Right lobe of liver (tissue), 6 donors: ENCODE measurements around the gene PIM3. TPM values are rescaled to one million over a fixed set of nuclear protein-coding genes. Genes with fewer than 3 reads are reported as not detected.

Source experiments
- ATAC-seq, 4 donors: fragments of 200-7000 bp; cut with Tn5 transposase; one replicate each; pipeline ENCODE4 v1.9.1; 2020; ENCODE audit warnings: mild to moderate bottlenecking in 4 of 4, moderate library complexity in 4 of 4
- DNase-seq, 3 donors: peaks; one replicate each; pipeline ENCODE4 v3.0.0-alpha.2; 2020
- H3K27ac ChIP-seq, 3 donors: fragments of 200-600 bp; one replicate each; pipeline ENCODE4 v1.8.0; 2022
- H3K27me3 ChIP-seq, 2 donors: fragments of 200-600 bp; one replicate each; pipeline ENCODE4 v1.8.0; 2022
- H3K36me3 ChIP-seq, 4 donors: fragments of 200-600 bp; sonication (generic) in 1 of 4; one replicate each; pipeline versions ENCODE4 v1.5.1 to v1.8.0; 2017 to 2022; ENCODE audit warnings: control low read depth in 1 of 4
- H3K4me1 ChIP-seq, 4 donors: fragments of 200-600 bp; sonication (generic) in 1 of 4; one replicate each; pipeline versions ENCODE4 v1.5.1 to v1.8.0; 2017 to 2022; ENCODE audit warnings: control low read depth in 1 of 4
- H3K4me3 ChIP-seq, 3 donors: fragments of 200-600 bp; one replicate each; pipeline ENCODE4 v1.8.0; 2022
- H3K9me3 ChIP-seq, 4 donors: fragments of 200-600 bp; sonication (generic) in 1 of 4; one replicate each; pipeline versions ENCODE4 v1.5.1 to v1.8.0; 2017 to 2022; ENCODE audit warnings: control low read depth in 1 of 4
- POLR2A ChIP-seq: fragments of 450-650 bp; IDR thresholded peaks from one replicate; pipeline ENCODE4 v1.6.1; 2017; ENCODE audit warnings: antibody characterized with exemption, mild to moderate bottlenecking
- WGBS: methylation state at CpG from one replicate; pipeline ENCODE4 v1.1.6; 2018; ENCODE audit warnings: low coverage, low lambda C conversion rate; ENCODE audit not compliant: insufficient coverage; ENCODE audit errors: missing lambda C conversion rate; 5-methylcytosine and 5-hydroxymethylcytosine counted together
- intact Hi-C, 2 donors: fragments of 100-400 bp; cut with DNase I; formaldehyde crosslinking; loops; one replicate each; pipeline versions ENCODE4 v1.11.2 to v1.14.1; 2022
- total RNA-seq, 6 experiments: library from RNA; depleted of rRNA in 2 of 6; stranded (reverse); fragments of >200 nt in 2 of 6; fragmentation: NEBNext Ultra II Directional in 3 of 6; extraction: Animal tissue kit (Norgen Biotek cat#: 25700) in 3 of 6; gene quantifications; one replicate each; pipeline versions ENCODE4 v1.1.0 to v1.2.4, GENCODE V29; 2016 to 2023
- TF ChIP-seq, protein P1 (sequence below), 4 donors: fragments of 200-600 bp in 3 of 4; fragments of 450-650 bp in 1 of 4; IDR thresholded peaks; one replicate each; pipeline versions ENCODE4 v1.5.1 to v1.8.0; 2016 to 2022; ENCODE audit warnings: antibody characterized with exemption in 4 of 4, mild to moderate bottlenecking in 2 of 4
- donor health status: DM: no; HTN: yes; CAD: no.
- donor health status: DM: no; HTN: no; CAD: no.
- donor health status: DM: no; HTN: no; CAD: no.
- donor health status: DM: no; HTN: yes; CAD: no.
- donor health status: DM: no; HTN: yes; CAD: no.

PIM3 gene
- total RNA-seq, 6 experiments from 2014 or later = 26.7 to 64.4 (median 32.8) TPM

DNA sequence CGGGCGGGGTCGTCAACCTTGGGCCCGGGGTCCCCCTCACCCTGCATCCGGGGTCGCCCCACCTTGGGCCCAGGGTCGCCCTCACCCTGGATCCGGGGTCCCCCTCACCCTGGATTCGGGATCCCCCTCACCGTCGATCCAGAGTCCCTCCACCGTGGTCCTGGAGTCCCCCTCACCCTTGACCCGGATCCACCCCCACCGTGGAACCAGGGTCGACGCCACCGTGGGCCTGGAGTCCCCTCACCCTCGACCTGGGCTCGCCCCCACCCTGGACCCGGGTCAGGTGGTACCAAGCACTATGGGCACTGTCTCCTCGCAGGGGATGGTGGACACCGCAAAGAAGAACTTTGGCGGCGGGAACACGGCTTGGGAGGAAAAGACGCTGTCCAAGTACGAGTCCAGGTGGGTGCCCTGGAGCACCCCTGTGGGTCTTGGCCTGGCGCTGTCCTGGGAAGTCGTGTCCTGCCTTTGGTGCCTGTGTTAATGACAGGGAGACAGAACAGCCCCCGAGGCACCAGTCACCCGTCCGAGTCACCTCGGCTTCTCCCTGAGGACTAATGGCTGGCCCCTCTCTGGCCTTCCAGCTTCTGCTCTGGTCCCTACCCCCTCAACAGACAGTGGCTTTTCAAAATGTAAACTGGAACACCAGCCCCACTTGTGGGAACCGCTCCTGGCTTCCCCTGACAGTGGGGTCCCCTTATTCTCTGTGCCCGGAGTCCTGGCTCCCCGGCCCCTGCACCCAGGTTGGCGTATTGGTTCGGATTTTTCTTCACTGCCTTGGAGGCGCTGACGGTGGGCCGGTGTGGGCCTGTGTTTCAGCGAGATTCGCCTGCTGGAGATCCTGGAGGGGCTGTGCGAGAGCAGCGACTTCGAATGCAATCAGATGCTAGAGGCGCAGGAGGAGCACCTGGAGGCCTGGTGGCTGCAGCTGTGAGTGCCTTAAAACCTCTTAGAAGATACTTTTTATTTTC is 41.4 kb upstream of the PIM3 start:
- ATAC-seq = no peak
- TF ChIP-seq, protein P1, sequence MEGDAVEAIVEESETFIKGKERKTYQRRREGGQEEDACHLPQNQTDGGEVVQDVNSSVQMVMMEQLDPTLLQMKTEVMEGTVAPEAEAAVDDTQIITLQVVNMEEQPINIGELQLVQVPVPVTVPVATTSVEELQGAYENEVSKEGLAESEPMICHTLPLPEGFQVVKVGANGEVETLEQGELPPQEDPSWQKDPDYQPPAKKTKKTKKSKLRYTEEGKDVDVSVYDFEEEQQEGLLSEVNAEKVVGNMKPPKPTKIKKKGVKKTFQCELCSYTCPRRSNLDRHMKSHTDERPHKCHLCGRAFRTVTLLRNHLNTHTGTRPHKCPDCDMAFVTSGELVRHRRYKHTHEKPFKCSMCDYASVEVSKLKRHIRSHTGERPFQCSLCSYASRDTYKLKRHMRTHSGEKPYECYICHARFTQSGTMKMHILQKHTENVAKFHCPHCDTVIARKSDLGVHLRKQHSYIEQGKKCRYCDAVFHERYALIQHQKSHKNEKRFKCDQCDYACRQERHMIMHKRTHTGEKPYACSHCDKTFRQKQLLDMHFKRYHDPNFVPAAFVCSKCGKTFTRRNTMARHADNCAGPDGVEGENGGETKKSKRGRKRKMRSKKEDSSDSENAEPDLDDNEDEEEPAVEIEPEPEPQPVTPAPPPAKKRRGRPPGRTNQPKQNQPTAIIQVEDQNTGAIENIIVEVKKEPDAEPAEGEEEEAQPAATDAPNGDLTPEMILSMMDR (IDR thresholded peaks at IDR 0.05) = no peak
- no peak for TF ChIP-seq POLR2A
- H3K4me3 ChIP-seq = peak overlapping the region; percentile 87 to 98 (median 94)
- peaks cover 0 to 17% (median 4%) of the 10 kb centered on the region in 4 donors for H3K4me1 ChIP-seq
- H3K27me3 ChIP-seq = no peaks in the 10 kb centered on the region
- peak in 1 of 3 donors; percentile 38 for DNase-seq
- intact Hi-C loops = no loop called here
- H3K27ac ChIP-seq = peak overlapping the region in 1 of 3 donors; percentile 49
- H3K36me3 ChIP-seq = peaks cover 0 to 5% (median 2%) of the 10 kb centered on the region in 4 donors
- no peaks in the 10 kb centered on the region for H3K9me3 ChIP-seq
- WGBS = 70% methylated on average over 22 of the region's 47 CpGs

DNA sequence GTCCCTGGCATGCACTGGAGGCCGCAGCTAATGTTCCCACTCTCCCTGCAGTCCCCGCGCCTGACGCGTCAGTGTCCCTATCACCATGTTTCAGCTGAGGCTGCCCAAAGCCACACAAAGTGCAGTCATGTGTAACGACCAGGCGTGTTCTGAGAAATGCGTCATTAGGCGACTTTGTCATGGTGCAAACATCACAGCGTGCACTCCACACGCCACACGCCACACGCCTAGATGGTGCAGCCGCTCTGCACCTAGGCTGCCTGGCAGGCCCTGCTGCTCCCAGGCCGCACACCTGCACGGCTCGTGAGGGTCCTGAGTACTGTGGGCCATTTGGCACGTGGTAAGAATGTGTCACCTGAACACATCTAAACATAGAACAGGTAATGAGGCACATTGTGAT is 39.7 kb upstream of the PIM3 start:
- Histone ChIP-seq H3K27ac (no peak overlapping the region), H3K27me3 (no peaks in the 10 kb centered on the region), H3K4me3 (no peak overlapping the region), H3K9me3 (no peaks in the 10 kb centered on the region), H3K4me1 (peaks cover 0 to 17% (median 4%) of the 10 kb centered on the region in 4 donors), H3K36me3 (peaks cover 0 to 10% (median 4%) of the 10 kb centered on the region in 4 donors)
- no peak for ATAC-seq
- DNase-seq = no peak
- intact Hi-C loops = loop anchor here in 1 of 2 donors (10.0 kb wide), 1 partner anchor 156 kb away; no protein-coding TSS in a partner anchor
- 83% methylated on average over 5 of the region's 18 CpGs for WGBS
- TF ChIP-seq, protein P1 (IDR thresholded peaks at IDR 0.05) = no peak
- TF ChIP-seq POLR2A = no peak

DNA sequence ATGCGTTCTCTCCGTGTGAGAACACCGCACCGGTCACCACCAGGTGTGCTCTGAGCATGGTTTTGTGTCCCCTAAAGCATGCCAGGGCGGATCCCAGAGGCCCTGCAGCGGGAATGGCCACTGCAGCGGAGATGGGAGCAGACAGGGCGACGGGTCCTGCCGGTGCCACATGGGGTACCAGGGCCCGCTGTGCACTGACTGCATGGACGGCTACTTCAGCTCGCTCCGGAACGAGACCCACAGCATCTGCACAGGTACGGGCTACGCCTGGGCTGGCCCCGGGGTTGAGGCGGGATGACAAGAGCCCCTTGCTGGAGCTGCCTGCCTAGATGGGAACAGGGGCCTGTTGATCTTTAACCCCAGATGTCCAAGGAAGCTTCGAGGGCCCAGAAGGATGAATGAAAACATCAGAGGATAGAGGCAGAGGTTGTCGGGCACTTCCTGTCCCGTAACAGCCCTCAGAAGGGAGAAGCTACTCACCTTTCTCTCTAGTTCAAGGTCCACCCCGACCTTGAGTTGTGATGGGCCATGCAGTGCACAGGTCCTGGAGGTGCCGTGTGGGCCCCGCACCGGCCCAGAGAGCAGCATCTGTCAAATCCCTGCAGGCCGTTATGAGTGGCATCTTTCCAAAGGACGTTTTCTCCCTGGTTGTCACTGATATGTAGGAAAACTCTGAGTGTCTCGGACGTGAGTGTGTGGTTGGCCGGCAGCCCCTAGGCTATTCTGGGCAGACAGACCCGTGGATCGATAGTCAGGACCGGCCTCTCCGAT is 38.9 kb upstream of the PIM3 start:
- ATAC-seq = no peak

DNA sequence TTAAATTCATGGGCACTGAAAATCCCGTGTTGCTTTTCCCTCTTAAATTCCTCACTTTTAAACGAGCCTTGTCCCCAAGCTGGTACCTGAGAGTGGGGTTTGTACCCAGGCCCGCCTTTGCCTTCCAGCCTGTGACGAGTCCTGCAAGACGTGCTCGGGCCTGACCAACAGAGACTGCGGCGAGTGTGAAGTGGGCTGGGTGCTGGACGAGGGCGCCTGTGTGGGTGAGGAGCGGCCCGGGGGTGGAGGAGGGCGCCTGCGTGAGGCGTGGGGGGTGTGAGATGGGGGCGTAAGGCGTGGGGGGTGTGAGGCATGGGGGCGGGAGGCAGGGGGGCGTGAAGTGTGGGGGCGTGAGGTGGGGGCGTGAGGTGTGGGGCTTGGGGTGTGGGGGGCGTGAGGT is 38.1 kb upstream of the PIM3 start:
- Histone ChIP-seq H3K27me3 (no peaks in the 10 kb centered on the region), H3K4me3 (no peak overlapping the region), H3K9me3 (no peaks in the 10 kb centered on the region), H3K36me3 (peaks cover 0 to 10% (median 5%) of the 10 kb centered on the region in 4 donors), H3K4me1 (peaks cover 0 to 12% (median 4%) of the 10 kb centered on the region in 4 donors), H3K27ac (no peak overlapping the region)
- DNase-seq (no peak), ATAC-seq (no peak)
- intact Hi-C loops = loop anchor here in 1 of 2 donors (10.0 kb wide), 1 partner anchor 158 kb away; no protein-coding TSS in a partner anchor
- 88% methylated on average over 19 of the region's 22 CpGs for WGBS
- no peak for TF ChIP-seq POLR2A
- TF ChIP-seq, protein P1 (IDR thresholded peaks at IDR 0.05) = no peak

More for the DNA sequence above, 38.9 kb upstream of the PIM3 start:
- DNase-seq = peak in 1 of 3 donors; percentile 7
- H3K4me1 ChIP-seq = peaks cover 0 to 17% (median 4%) of the 10 kb centered on the region in 4 donors
- no peak overlapping the region for H3K27ac ChIP-seq
- H3K36me3 ChIP-seq = peaks cover 0 to 10% (median 5%) of the 10 kb centered on the region in 4 donors
- no peaks in the 10 kb centered on the region for H3K27me3 ChIP-seq
- H3K4me3 ChIP-seq = no peak overlapping the region
- TF ChIP-seq, protein P1 (IDR thresholded peaks at IDR 0.05) = no peak
- no peak for TF ChIP-seq POLR2A
- 90% methylated on average over 11 of the region's 35 CpGs for WGBS
- H3K9me3 ChIP-seq = no peaks in the 10 kb centered on the region
- intact Hi-C loops = loop anchor here in 1 of 2 donors (10.0 kb wide), 1 partner anchor 157 kb away; no protein-coding TSS in a partner anchor
